SK-N-SH (cell line): Measurements from ENCODE around the gene LIMS1. TPM values are rescaled to one million over a fixed set of nuclear protein-coding genes. Genes with fewer than 3 reads are reported as not detected.

ENCODE experiments used
- CTCF ChIA-PET: fragments of 300-600, 350-600 bp; formaldehyde crosslinking; extraction: SDS; loops from one replicate; lab custom pipeline; 2021; lab: Yijun Ruan, JAX
- POLR2A ChIA-PET: fragments of 350-600 bp; sonication (Branson Sonifier 250); formaldehyde crosslinking; extraction: SDS; loops from one replicate; lab custom pipeline; 2020; ENCODE audit warnings: antibody characterized with exemption, inconsistent platforms; lab: Yijun Ruan, JAX
- DNase-seq: peaks from one replicate; pipeline ENCODE4 v3.0.0; 2012
- H2AFZ ChIP-seq: fragments of 200-600 bp; sonication (generic); 2 replicates; pipeline ENCODE4 v1.8.1; 2016; ENCODE audit warnings: antibody characterized with exemption, mild to moderate bottlenecking, low read depth
- H3F3A ChIP-seq: fragments of 200-600 bp; sonication (generic); replicated peaks from 2 replicates; pipeline ENCODE3; 2016; ENCODE audit warnings: antibody characterized with exemption, mild to moderate bottlenecking; ENCODE audit not compliant: insufficient read depth
- H3K27ac ChIP-seq, 2 experiments: fragments of 200-500 bp in 1 of 2; fragments of 200-600 bp in 1 of 2; sonication (Bioruptor generic) in 1 of 2; sonication (generic), shearing (Covaris generic) in 1 of 2; 2 replicates each; pipeline versions ENCODE4 v1.5.1 to v1.6.1; 2014 to 2016; ENCODE audit warnings: low read depth in 2 of 2, inconsistent platforms in 1 of 2, low read length in 1 of 2, mild to moderate bottlenecking in 1 of 2, mixed read lengths in 1 of 2
- H3K27me3 ChIP-seq: fragments of 200-600 bp; sonication (generic), shearing (Covaris generic); 2 replicates; pipeline ENCODE4 v1.6.1; 2016; ENCODE audit warnings: mixed run types; ENCODE audit not compliant: insufficient read depth
- H3K36me3 ChIP-seq, 2 experiments: fragments of 200-500 bp in 1 of 2; fragments of 200-600 bp in 1 of 2; sonication (Bioruptor generic) in 1 of 2; sonication (generic) in 1 of 2; replicated peaks in 1 of 2; 2 replicates each; pipeline versions ENCODE3 to v1.5.1; 2014 to 2016; ENCODE audit warnings: low read length in 1 of 2, mild to moderate bottlenecking in 1 of 2; ENCODE audit not compliant: insufficient read depth in 2 of 2, control insufficient read depth in 1 of 2
- H3K4me1 ChIP-seq, 2 experiments: fragments of 200-500 bp in 1 of 2; fragments of 200-600 bp in 1 of 2; sonication (Bioruptor generic) in 1 of 2; sonication (generic), shearing (Covaris generic) in 1 of 2; 2 replicates each; pipeline versions ENCODE4 v1.5.1 to v1.6.1; 2014 to 2016; ENCODE audit warnings: low read depth in 1 of 2, low read length in 1 of 2, mixed run types in 1 of 2; ENCODE audit not compliant: insufficient read depth in 2 of 2, control insufficient read depth in 1 of 2
- H3K4me2 ChIP-seq: fragments of 200-600 bp; sonication (generic), shearing (Covaris generic); 2 replicates; pipeline ENCODE4 v1.6.1; 2017; ENCODE audit warnings: mixed run types
- H3K4me3 ChIP-seq, 2 experiments: fragments of 200-500 bp in 1 of 2; fragments of 200-600 bp in 1 of 2; sonication (Bioruptor generic) in 1 of 2; sonication (generic), shearing (Covaris generic) in 1 of 2; 2 replicates each; pipeline versions ENCODE4 v1.5.1 to v1.8.1; 2014 to 2016; ENCODE audit warnings: low read depth in 2 of 2, inconsistent platforms in 1 of 2, low read length in 1 of 2, mild to moderate bottlenecking in 1 of 2, mixed read lengths in 1 of 2, moderate library complexity in 1 of 2
- H3K79me2 ChIP-seq: fragments of 200-600 bp; sonication (generic); 2 replicates; pipeline ENCODE4 v1.8.1; 2017; ENCODE audit warnings: mild to moderate bottlenecking; ENCODE audit not compliant: insufficient read depth
- H3K9ac ChIP-seq: fragments of 200-600 bp; sonication (generic); 2 replicates; pipeline ENCODE4 v1.6.1; 2017; ENCODE audit warnings: mixed run types
- H3K9me2 ChIP-seq: fragments of 200-600 bp; sonication (generic); 2 replicates; pipeline ENCODE4 v1.6.1; 2017; ENCODE audit warnings: mixed run types
- H3K9me3 ChIP-seq: fragments of 200-600 bp; sonication (generic); 2 replicates; pipeline ENCODE4 v1.6.1; 2017; ENCODE audit warnings: mixed run types, mild to moderate bottlenecking, moderate library complexity
- H4K20me1 ChIP-seq: fragments of 200-600 bp; sonication (generic); 2 replicates; pipeline ENCODE4 v1.6.1; 2017; ENCODE audit warnings: mild to moderate bottlenecking, mixed run types; ENCODE audit not compliant: insufficient read depth
- EP300 ChIP-seq, 2 experiments: IDR thresholded peaks; 2 replicates each; pipeline versions ENCODE4 v1.4.0 to v1.6.1; 2012; ENCODE audit warnings: borderline replicate concordance in 1 of 2, low read depth in 1 of 2, low read length in 1 of 2
- FOSL2 ChIP-seq: IDR thresholded peaks from 2 replicates; pipeline ENCODE4 v1.4.0; 2012; ENCODE audit warnings: low read depth, mild to moderate bottlenecking, moderate library complexity, borderline replicate concordance
- FOXJ3 ChIP-seq: sonication (generic); formaldehyde crosslinking; IDR thresholded peaks from 2 replicates; pipeline ENCODE4 v1.5.1; 2020; ENCODE audit warnings: mild to moderate bottlenecking, missing genetic modification reagents
- GABPA ChIP-seq: IDR thresholded peaks from 2 replicates; pipeline ENCODE4 v1.4.0; 2012; ENCODE audit warnings: low read depth, mild to moderate bottlenecking
- JUND ChIP-seq: IDR thresholded peaks from 2 replicates; pipeline ENCODE4 v1.4.0; 2012
- NFIC ChIP-seq: IDR thresholded peaks from 2 replicates; pipeline ENCODE4 v1.4.0; 2012; ENCODE audit warnings: borderline replicate concordance
- RXRA ChIP-seq: IDR thresholded peaks from 2 replicates; pipeline ENCODE4 v1.4.0; 2012; ENCODE audit warnings: low read depth, mild to moderate bottlenecking, borderline replicate concordance
- TAF1 ChIP-seq: IDR thresholded peaks from 2 replicates; pipeline ENCODE4 v1.6.1; 2012; ENCODE audit warnings: low read depth, mild to moderate bottlenecking, low read length, moderate library complexity, borderline replicate concordance
- TCF12 ChIP-seq: IDR thresholded peaks from 2 replicates; pipeline ENCODE4 v1.4.0; 2012
- WGBS: methylation state at CpG from one replicate; pipeline ENCODE4 v1.1.6; 2017; ENCODE audit warnings: low lambda C conversion rate; 5-methylcytosine and 5-hydroxymethylcytosine counted together
- polyA plus RNA-seq, 3 experiments: library from polyadenylated mRNA; depleted of rRNA; stranded (reverse); fragments of >200 nt; gene quantifications; 2 replicates each; pipeline ENCODE4 v1.2.3, GENCODE V29; 2012
- TF ChIP-seq, protein P1 (sequence below): fragments of 200-600 bp; sonication (generic); IDR thresholded peaks from 2 replicates; pipeline ENCODE4 v1.6.1; 2017; ENCODE audit warnings: antibody characterized with exemption, mild to moderate bottlenecking, moderate library complexity
- TF ChIP-seq, protein P2 (sequence below): IDR thresholded peaks from 2 replicates; pipeline ENCODE4 v1.4.0; 2012; ENCODE audit warnings: low read depth
- TF ChIP-seq, protein P3 (sequence below): IDR thresholded peaks from 2 replicates; pipeline ENCODE4; 2012
- TF ChIP-seq, protein P4 (sequence below): fragments of 150-350 bp; IDR thresholded peaks from 2 replicates; pipeline ENCODE4 v1.6.1; 2016; ENCODE audit warnings: mild to moderate bottlenecking, low read depth, low read length

The LIMS1 gene
- polyA plus RNA-seq, 1 of the 3 experiments (the other 2 are of a cell fraction), result 123 TPM

DNA sequence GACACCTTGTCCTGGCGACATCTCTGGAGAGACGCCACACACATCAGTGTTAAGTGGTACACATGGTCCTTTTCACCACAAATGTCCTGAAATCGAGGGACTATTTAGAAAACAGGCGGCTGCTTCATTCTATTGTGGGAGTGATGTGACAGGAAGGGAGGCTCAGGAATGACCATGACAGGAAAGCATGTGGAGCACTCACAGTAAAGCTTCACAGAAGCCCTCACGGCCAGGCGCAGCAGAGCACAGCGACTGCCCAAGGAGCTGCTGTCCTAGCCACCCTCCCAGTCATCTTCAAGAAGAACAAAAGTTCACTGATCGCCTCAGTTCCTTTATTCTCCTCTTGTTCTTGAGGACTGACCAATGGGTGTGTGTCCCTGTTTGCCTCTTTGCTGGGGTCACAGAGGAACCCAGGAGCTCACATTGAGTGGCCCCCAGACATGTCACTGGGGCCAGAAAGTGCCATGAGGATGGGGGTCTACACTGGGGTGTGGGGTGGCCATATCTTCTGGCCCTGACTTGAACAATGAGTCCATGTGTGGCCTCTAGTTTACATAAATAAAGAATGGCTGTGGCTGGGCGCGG lies 100.4 kb downstream of the LIMS1 start:
- H3F3A ChIP-seq, result peaks cover 25% of the 10 kb centered on the region
- no peak overlapping the region for H3K4me3 ChIP-seq
- no peak for DNase-seq
- WGBS, result 74% methylated on average over 10 of the region's 10 CpGs
- H3K9ac ChIP-seq, result no peak overlapping the region
- H3K4me2 ChIP-seq, result 0 out of 2 replicates have a peak overlapping the region, but pooled peaks have one; percentile 17
- peaks cover 35 to 41% of the 10 kb centered on the region in 2 experiments for H3K4me1 ChIP-seq
- CTCF ChIA-PET, result interaction anchor here (1.2 to 5.4 kb wide), 6 partner anchors 9 to 165 kb away, joined by 3 to 188 read pairs (median 6); no protein-coding TSS in a partner anchor
- H2AFZ ChIP-seq, result no peak overlapping the region
- no peaks in the 10 kb centered on the region for H3K9me3 ChIP-seq
- peaks cover 10% of the 10 kb centered on the region for H4K20me1 ChIP-seq
- H3K27me3 ChIP-seq, result no peaks in the 10 kb centered on the region
- TF ChIP-seq JUND (no peak), GABPA (no peak), TCF12 (no peak), FOXJ3 (CRISPR knock-in tag) (no peak), RXRA (no peak), FOSL2 (no peak), NFIC (no peak), TAF1 (no peak), EP300 (IDR thresholded peaks at IDR 0.05; ENCODE audit: borderline replicate concordance in 1 of 2, low read depth in 1 of 2, low read length in 1 of 2) (no peak)
- TF ChIP-seq, protein P1, sequence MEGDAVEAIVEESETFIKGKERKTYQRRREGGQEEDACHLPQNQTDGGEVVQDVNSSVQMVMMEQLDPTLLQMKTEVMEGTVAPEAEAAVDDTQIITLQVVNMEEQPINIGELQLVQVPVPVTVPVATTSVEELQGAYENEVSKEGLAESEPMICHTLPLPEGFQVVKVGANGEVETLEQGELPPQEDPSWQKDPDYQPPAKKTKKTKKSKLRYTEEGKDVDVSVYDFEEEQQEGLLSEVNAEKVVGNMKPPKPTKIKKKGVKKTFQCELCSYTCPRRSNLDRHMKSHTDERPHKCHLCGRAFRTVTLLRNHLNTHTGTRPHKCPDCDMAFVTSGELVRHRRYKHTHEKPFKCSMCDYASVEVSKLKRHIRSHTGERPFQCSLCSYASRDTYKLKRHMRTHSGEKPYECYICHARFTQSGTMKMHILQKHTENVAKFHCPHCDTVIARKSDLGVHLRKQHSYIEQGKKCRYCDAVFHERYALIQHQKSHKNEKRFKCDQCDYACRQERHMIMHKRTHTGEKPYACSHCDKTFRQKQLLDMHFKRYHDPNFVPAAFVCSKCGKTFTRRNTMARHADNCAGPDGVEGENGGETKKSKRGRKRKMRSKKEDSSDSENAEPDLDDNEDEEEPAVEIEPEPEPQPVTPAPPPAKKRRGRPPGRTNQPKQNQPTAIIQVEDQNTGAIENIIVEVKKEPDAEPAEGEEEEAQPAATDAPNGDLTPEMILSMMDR, result no peak
- TF ChIP-seq, protein P2, sequence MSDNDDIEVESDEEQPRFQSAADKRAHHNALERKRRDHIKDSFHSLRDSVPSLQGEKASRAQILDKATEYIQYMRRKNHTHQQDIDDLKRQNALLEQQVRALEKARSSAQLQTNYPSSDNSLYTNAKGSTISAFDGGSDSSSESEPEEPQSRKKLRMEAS, result no peak
- TF ChIP-seq, protein P3, sequence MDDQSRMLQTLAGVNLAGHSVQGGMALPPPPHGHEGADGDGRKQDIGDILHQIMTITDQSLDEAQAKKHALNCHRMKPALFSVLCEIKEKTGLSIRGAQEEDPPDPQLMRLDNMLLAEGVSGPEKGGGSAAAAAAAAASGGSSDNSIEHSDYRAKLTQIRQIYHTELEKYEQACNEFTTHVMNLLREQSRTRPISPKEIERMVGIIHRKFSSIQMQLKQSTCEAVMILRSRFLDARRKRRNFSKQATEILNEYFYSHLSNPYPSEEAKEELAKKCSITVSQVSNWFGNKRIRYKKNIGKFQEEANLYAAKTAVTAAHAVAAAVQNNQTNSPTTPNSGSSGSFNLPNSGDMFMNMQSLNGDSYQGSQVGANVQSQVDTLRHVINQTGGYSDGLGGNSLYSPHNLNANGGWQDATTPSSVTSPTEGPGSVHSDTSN, result no peak
- TF ChIP-seq, protein P4, sequence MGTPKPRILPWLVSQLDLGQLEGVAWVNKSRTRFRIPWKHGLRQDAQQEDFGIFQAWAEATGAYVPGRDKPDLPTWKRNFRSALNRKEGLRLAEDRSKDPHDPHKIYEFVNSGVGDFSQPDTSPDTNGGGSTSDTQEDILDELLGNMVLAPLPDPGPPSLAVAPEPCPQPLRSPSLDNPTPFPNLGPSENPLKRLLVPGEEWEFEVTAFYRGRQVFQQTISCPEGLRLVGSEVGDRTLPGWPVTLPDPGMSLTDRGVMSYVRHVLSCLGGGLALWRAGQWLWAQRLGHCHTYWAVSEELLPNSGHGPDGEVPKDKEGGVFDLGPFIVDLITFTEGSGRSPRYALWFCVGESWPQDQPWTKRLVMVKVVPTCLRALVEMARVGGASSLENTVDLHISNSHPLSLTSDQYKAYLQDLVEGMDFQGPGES, result no peak
- POLR2A ChIA-PET, result interaction anchor here (1.2 kb wide), 1 partner anchor 186 kb away, joined by 4 read pairs; no protein-coding TSS in a partner anchor
- H3K9me2 ChIP-seq, result no peaks in the 10 kb centered on the region
- no peaks in the 10 kb centered on the region for H3K36me3 ChIP-seq
- peaks cover 96% of the 10 kb centered on the region for H3K79me2 ChIP-seq
- peak overlapping the region; percentile 34 to 76; a peak in 3 of 4 replicates for H3K27ac ChIP-seq
